NB4 (cell line): ENCODE results near the gene DMRTB1.
"Not testable (repeated sequence)": the region's sequence is repeated elsewhere in the genome, so short reads cannot be mapped to it uniquely, and the experiment has no call there.

ENCODE experiments used
- DNase-seq: peaks from one replicate; pipeline ENCODE4 v3.0.0; 2010; ENCODE audit warnings: low read depth
- H3K4me3 ChIP-seq: one replicate; pipeline ENCODE4 v1.5.1; 2011; ENCODE audit warnings: mild to moderate bottlenecking, low read depth, low read length, moderate library complexity
- MYC ChIP-seq: IDR thresholded peaks from 2 replicates; pipeline ENCODE4 v1.6.1; 2011; ENCODE audit warnings: low read depth, low read length
- POLR2A ChIP-seq: IDR thresholded peaks from 2 replicates; pipeline ENCODE4 v1.6.1; 2011; ENCODE audit warnings: mild to moderate bottlenecking; ENCODE audit not compliant: insufficient read length; ENCODE audit errors: extremely low read depth
- TF ChIP-seq, protein P1 (sequence below): IDR thresholded peaks from 2 replicates; pipeline ENCODE4 v1.6.1; 2011; ENCODE audit warnings: low read depth, low read length
- TF ChIP-seq, protein P2 (sequence below): IDR thresholded peaks from one replicate; pipeline ENCODE4 v1.5.1; 2012; ENCODE audit warnings: low read depth, low read length

Gene DMRTB1

GRCh38 chr1:53431805-53432565, 27.2 kb upstream of the DMRTB1 start:
- no peak overlapping the region for H3K4me3 ChIP-seq
- no peak for TF ChIP-seq POLR2A
- TF ChIP-seq, protein P1, sequence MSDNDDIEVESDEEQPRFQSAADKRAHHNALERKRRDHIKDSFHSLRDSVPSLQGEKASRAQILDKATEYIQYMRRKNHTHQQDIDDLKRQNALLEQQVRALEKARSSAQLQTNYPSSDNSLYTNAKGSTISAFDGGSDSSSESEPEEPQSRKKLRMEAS: no peak
- TF ChIP-seq MYC: no peak
- TF ChIP-seq, protein P2, sequence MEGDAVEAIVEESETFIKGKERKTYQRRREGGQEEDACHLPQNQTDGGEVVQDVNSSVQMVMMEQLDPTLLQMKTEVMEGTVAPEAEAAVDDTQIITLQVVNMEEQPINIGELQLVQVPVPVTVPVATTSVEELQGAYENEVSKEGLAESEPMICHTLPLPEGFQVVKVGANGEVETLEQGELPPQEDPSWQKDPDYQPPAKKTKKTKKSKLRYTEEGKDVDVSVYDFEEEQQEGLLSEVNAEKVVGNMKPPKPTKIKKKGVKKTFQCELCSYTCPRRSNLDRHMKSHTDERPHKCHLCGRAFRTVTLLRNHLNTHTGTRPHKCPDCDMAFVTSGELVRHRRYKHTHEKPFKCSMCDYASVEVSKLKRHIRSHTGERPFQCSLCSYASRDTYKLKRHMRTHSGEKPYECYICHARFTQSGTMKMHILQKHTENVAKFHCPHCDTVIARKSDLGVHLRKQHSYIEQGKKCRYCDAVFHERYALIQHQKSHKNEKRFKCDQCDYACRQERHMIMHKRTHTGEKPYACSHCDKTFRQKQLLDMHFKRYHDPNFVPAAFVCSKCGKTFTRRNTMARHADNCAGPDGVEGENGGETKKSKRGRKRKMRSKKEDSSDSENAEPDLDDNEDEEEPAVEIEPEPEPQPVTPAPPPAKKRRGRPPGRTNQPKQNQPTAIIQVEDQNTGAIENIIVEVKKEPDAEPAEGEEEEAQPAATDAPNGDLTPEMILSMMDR: no peak
- DNase-seq: no peak

GRCh38 chr1:53432611-53433010, 26.6 kb upstream of the DMRTB1 start:
- H3K4me3 ChIP-seq: no peak overlapping the region
- DNase-seq: no peak
- TF ChIP-seq POLR2A (no peak), MYC (no peak)
- TF ChIP-seq, protein P2: no peak
- TF ChIP-seq, protein P1: no peak

DNA sequence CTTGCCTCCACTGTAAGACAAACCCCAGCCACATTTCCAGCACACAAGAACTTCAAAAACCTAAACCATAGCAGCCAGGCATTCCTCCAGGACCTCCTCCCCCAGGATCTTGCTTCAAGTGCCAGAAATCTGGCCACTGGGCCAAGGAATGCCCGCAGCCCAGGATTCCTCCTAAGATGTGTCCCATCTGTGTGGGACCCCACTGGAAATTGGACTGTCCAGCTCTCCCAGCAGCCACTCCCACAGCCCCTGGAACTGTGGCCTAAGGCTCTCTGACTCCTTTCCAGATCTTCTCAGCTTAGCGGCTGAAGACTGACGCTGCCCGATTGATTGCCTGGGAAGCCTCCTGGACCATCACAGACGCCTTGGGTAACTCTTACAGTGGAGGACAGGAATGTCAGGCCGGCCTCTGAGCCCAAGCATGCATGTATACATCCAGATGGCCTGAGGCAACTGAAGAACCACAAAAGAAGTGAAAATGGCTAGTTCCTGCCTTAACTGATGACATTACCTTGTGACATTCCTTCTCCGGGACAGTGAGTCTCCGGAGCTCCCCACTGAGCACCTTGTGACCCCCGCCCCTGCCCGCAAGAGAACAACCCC, 24.7 kb upstream of the DMRTB1 start:
- not testable (repeated sequence) for H3K4me3 ChIP-seq

GRCh38 chr1:53435151-53435550, 24.0 kb upstream of the DMRTB1 start:
- DNase-seq: no peak
- no peak overlapping the region for H3K4me3 ChIP-seq
- no peak for TF ChIP-seq MYC
- TF ChIP-seq, protein P1: no peak
- TF ChIP-seq, protein P2: no peak
- TF ChIP-seq POLR2A: no peak

More for the DNA sequence above, 24.7 kb upstream of the DMRTB1 start:
- not testable (repeated sequence) for DNase-seq

- no peak overlapping the region for H3K4me3 ChIP-seq
- no peak for DNase-seq
- TF ChIP-seq, protein P1: no peak
- no peak for TF ChIP-seq POLR2A
- TF ChIP-seq, protein P2: no peak
- TF ChIP-seq MYC: no peak
Measured at GRCh38 chr1:53438427-53439336, 20.5 kb upstream of the DMRTB1 start.
